ENCODE data around the gene C3orf70.

Gene C3orf70

GRCh38 chr3:185082829-185083228 is 70.0 kb downstream of the C3orf70 start:
- no peak for DNase-seq

- no peak for DNase-seq
Observed at GRCh38 chr3:185082149-185082548, 70.7 kb downstream of the C3orf70 start.

- no peak for DNase-seq
Observed at GRCh38 chr3:185081521-185081920, 71.3 kb downstream of the C3orf70 start.

GRCh38 chr3:185079625-185080024 is 73.2 kb downstream of the C3orf70 start:
- no peak for DNase-seq

- no peak for DNase-seq
Observed at GRCh38 chr3:185076219-185076618, 76.6 kb downstream of the C3orf70 start.

GRCh38 chr3:185075547-185075946 is 77.3 kb downstream of the C3orf70 start:
- no peak for DNase-seq

GRCh38 chr3:185071287-185071800 is 81.5 kb downstream of the C3orf70 start:
- DNase-seq, result no peak

- no peak for DNase-seq
Observed at GRCh38 chr3:185070491-185071286, 82.2 kb downstream of the C3orf70 start.

- no peak for DNase-seq
Observed at GRCh38 chr3:185069037-185070030, 83.5 kb downstream of the C3orf70 start.

- DNase-seq, result no peak
Observed at GRCh38 chr3:185067173-185067572, 85.7 kb downstream of the C3orf70 start.

- no peak for DNase-seq
Observed at GRCh38 chr3:185066251-185066650, 86.6 kb downstream of the C3orf70 start.

GRCh38 chr3:185065059-185065458 is 87.8 kb downstream of the C3orf70 start:
- no peak for DNase-seq

- no peak for DNase-seq
Observed at GRCh38 chr3:185063431-185063830, 89.4 kb downstream of the C3orf70 start.

- no peak for DNase-seq
Observed at GRCh38 chr3:185062191-185062590, 90.7 kb downstream of the C3orf70 start.

GRCh38 chr3:185060655-185061054 is 92.2 kb downstream of the C3orf70 start:
- DNase-seq, result no peak

- no peak for DNase-seq
Observed at GRCh38 chr3:185059766-185060165, 93.1 kb downstream of the C3orf70 start.

GRCh38 chr3:185058796-185059195 is 94.1 kb downstream of the C3orf70 start:
- no peak for DNase-seq

- no peak for DNase-seq
Observed at GRCh38 chr3:185057829-185058228, 95.0 kb downstream of the C3orf70 start.

- DNase-seq, result no peak
Observed at GRCh38 chr3:185056908-185057307, 96.0 kb downstream of the C3orf70 start.

- DNase-seq, result no peak
Observed at GRCh38 chr3:185052631-185053030, 100.2 kb downstream of the C3orf70 start.

GRCh38 chr3:185051801-185052200 is 101.1 kb downstream of the C3orf70 start:
- no peak for DNase-seq

- no peak for DNase-seq
Observed at GRCh38 chr3:185049710-185050109, 103.2 kb downstream of the C3orf70 start.

GRCh38 chr3:185046603-185047002 is 106.3 kb downstream of the C3orf70 start:
- DNase-seq, result no peak

- DNase-seq, result no peak
Observed at GRCh38 chr3:185046164-185046515, 106.7 kb downstream of the C3orf70 start.
